Measurements from ENCODE around the gene EIF2B5.
"Not testable (repeated sequence)": the region's sequence is repeated elsewhere in the genome, so short reads cannot be mapped to it uniquely, and the experiment has no call there.

The EIF2B5 gene

DNA sequence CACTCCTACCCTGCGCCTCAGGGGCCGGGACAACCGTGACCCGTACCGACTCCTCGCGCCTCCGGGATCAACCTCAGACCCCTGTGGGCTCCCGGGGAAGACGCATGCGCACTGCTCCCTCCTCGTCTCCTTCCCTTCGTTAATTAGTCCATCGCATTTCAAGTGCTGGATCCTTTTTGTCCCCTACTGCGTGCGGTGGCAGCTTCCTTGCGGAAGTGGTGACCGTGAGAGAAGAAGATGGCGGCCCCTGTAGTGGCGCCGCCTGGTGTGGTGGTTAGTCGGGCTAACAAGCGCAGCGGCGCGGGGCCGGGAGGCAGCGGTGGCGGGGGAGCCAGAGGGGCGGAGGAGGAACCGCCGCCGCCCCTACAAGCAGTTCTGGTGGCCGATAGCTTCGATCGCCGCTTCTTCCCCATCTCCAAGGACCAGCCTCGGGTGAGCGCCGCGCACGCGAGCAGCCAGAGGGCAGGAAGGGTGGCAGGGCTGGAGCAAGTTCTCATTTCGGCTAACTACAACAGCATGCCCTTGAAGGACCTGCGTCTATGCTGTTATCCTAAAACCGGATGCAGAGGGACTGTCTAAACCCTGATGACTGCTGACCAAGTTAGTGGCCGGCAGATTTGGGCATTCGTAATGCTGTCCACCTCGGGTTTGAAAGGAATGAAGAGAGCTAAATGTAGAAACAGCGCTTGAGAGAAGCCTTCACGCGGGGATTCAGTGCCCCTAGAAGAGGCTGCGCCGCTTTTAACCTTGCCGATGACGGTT, at the start of gene EIF2B5:
Gene EIF2B5 (plus strand): TSS at position 210 of the 762 bp plus-strand sequence. CDS start 28 bp downstream, at position 238.
- DNase-seq: peak; percentile 92

DNA sequence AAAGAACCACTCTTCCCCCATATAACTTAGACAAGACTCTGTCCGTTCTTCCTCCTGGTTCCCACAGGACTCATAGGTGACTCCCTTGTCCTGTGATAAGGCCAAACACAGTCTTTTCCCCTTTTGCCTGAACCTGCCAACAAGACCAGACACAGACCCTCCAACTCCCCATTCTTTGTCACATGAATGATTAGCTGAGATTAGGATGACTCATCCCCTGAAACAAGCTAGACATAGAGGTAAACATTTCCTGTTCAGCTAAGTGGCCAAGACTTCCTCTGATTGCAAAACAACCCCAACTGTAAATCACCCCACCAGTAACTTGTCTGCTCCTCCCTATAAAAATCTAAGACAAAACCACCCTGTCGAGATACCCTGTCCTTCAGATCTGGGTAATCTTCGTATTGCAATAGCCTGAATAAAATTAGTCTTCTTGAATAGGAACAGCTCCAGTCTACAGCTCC, 49.7 kb upstream of the EIF2B5 start:
- DNase-seq: no peak

DNA sequence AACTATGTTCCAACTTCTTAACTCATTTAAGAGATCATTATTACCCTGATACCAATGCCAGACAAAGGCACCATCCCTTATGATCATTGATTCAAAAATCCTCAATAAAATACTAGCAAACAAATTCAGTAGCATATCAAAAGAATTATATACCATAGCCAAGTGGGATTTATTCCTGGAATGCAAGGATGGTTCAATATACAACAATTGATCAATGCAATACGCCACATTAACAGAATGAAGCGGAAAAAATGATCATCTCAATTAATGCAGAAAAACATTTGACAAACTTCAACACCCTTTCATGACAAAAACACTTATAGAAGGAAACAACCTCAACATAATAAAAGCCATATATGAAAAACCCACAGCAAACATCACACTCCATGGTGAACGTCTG, 43.0 kb upstream of the EIF2B5 start:
- DNase-seq: no peak

DNA sequence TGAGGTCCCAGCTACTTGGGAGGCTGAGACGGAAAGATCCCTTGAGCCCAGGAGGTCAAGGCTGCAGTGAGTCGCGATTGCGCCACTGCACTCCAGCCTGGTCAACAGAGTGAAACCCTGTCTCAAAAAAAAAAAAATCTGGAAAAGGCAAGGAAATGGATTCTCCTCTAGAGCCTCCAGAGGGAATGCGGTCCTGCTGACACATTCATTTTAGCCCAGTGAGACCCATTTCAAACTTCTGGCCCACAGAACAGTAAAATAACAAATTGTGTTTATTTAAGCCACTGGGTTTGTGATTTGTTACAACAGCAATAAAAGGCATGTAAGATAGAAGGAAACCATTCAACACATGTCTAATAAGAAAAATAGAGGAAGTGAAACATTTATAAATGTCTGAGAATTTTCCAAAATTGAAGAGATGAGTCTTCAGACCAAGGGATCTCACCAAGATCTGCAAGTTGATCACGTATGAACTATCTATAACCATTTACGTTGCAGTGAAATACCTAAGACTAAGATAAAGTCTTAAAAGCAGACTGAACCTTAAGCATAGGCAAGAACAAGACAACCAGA, 38.3 kb upstream of the EIF2B5 start, which contains the start of gene HTR3E:
Gene HTR3E (plus strand): TSS at position 254 of the 573 bp plus-strand sequence. CDS start 466 bp downstream, outside the sequence.
- DNase-seq: no peak

DNA sequence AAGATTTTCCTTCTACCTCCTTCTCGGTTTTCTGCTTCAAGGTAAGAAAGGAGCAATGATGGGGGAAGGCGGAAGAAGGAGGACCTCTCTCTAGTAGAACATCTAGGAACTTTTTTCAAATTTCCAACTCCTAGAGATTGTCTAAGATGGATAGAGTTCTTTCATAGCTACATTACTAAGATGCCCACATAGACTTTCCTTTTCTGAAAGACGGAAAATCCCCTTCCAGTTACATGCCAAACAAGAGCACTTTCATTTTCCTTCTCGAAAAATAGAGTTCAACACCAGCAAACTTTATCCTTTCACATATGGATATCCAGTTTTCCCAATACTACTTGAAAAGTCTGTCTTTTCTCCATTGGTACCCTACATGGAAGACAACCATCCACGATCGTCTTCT, 37.6 kb upstream of the EIF2B5 start:
- DNase-seq: no peak

DNA sequence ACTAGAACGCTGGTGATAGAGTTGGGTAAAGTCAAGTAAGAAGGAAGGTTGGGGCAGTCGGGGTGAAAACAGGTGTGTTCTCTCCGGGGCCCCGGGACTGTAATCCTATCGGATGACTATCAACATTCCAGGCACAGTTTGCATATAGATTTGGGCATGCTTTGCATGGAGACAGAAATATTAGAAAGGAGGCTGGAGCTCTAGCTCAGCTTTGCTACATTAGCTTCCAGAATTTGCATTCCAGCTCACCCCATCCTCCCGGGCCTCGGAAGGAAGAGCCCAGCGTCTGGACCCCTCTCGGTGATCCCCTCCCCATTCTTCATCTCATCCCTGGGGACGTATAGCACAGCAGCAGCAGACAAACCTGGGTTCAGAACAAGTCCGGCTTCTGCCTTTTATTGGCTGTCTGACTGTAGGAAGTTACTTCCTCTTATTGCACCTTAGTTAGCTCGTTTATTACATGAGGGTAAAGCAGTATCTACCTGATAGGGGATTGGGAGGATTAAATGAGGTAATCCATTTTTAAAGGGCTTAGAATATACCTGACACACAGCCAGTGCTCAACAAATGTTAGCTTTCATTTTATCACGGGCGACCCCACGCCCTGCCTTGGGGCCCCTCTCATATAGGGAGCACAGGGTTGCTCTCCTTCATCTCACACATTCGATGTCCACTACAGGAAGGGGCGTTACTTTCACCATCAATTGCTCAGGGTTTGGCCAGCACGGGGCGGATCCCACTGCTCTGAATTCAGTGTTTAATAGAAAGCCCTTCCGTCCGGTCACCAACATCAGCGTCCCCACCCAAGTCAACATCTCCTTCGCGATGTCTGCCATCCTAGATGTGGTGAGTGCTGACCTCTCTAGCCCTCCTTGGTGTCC, 35.1 kb upstream of the EIF2B5 start:
- no peak for DNase-seq

DNA sequence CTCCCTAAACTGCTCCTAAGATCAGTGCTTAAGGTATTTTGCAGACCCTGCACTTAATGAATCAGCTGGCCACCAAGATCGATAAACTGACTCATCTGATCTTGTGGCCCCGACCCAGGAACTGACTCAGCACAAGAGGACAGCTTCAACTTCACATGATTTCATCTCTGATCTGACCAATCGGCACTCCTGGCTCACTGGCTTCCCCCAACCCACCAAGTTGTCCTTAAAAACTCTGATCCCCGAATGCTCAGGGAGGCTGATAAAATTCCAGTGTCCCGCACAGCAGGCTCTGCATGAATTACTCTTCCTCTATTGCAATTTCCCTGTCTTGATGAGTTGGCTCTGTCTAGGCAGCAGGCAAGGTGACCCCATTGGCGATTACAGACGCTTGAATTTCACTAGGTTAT, 24.8 kb upstream of the EIF2B5 start:
- no peak for DNase-seq

DNA sequence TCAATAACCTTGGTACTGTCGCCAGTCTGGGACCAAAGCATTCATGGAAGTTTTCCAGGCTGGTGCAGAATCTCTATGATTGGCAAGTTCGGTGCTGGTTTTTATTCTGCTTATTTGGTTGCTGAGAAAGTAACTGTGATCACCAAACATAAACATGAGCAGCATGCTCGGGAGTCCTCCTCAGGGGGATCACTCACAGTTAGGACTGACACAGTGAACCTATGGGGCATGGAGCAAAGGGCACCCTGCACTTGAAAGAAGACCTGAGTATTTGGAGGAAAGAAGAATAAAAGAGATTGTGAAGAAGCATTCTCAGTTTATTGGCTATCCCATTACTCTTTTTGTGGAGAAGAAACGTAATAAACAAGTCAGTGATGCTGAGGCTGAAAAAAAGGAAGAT, 19.1 kb upstream of the EIF2B5 start:
- DNase-seq: no peak

DNA sequence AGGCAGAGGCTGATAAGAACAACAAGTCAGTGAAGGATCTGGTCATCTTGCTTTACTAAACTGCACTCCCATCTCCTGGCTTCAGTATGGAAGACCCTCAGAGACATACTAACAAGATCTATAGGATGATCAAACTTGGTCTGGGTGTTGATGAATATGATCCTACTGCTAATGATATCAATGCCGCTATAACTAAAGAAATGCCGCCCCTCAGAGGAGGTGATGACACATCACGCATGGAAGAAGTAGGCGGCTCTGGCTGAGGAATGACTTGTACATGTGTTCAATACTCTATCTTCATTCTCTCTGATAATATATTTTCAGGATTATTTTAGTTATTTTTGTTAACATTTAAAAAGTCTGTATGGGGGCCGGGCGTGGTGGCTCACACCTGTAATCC, 17.5 kb upstream of the EIF2B5 start:
- no peak for DNase-seq

DNA sequence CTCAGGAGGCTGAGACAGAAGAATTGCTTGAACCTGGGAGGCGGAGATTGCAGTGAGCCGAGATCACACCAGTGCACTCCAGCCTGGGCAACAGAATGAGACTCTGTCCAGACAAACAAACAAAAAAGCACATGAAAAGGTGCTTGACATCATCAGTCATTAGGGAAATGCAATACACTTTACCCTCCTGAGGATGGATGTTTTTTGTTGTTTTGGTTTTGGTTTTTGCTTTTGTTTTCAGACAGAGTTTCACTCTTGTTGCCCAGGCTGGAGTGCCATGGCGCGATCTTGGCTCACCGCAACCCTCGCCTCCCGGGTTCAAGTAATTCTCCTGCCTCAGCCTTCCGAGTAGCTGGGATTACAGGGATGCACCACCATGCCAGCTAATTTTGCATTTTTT, 14.1 kb upstream of the EIF2B5 start:
- not testable (repeated sequence) for DNase-seq

DNA sequence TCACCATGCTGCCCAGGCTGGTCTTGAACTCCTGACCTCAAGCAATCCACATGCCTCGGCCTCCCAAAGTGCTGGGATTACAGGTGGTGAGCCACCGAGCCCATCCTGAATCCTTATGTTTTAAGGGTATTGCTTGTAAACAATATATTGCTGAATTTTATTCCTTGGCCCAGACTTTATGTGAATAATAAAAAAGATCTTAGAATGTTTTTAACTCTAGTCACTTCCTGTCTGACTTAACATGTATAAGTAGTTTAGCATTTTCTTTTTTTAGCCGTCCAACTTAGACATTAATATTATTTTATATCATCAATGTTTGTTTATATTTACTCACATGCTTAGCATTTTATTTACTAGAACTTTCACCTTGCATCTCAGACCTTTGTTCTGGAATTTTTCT, 9.2 kb upstream of the EIF2B5 start:
- no peak for DNase-seq

DNA sequence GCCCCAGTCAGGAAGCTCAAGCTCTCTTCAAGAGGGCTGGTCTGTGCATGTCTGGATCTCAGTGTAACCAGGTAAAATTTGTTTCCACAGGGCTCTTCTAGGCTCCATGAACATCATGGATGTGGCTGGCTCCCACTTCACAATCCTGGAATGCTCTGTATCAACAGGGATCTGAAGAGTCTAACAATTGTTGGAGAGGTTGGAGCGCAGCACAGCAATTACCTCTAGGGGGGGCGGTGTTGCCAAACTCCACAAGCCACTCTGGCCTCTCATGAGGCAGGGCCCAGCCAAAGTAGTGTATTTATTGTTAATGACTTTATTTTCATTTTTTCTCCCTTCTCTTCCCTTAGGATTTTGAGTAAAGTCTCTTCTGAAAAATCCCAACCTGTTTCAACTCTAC, 6.1 kb upstream of the EIF2B5 start:
- no peak for DNase-seq

DNA sequence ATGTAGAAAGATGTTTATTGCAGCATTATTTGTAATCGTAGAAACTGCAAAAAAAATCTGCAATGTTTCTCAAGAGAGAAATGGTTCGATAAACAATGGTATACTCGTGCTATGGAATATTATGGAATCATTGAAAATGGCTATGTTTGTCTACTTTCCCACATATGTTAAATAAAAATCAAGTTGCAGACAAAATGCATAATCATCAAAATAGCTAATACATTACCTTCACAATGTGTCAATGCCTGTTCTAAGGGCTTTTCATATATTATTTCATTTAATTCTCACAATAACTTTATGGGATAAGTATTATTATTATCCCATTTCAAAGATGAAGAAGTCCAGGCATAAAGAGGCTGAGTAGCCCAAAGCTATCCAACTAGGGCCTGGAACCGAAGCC, 2.2 kb upstream of the EIF2B5 start:
- DNase-seq: no peak

DNA sequence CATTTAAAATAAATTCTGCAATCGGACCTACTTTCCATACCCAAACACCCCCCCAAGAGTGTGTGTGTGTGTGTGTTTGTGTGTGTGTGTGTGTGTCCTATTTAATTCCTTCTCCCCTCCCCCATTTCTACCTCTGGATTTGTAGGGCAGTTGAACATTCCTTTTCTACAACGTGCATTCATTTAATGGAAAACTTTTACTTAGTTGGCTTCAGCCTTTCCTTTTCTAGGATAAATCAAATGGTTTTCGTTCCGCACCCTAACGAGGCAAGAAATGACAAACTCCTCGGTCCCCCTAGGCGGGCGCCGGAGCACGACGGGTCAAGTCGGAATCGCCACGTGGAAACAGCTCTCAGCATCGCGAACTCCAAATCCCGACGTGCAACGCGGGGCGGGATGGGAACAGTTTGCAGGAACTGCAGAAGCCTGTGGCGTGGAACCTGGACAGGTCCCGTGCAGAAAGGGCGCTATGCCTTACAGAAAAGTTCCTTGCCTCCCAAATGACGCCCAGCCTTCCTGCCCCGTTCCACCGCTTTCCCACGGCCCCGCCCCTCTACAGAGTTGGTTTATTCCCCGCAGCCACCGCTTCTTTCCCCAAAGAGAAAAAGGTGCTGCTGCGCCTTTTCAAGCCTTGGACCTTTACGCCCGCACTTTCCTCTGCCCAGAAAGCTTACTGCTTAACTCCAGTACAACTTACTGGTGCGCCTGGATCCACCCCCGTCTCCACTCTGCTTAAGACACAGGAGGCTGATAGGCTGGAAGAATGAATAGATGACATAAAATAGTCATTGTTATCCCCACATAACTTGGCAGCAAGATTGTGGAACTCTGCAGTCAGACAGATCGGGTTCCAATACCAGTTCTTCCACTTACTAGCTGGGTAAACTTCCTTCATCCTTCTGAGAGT, 1.1 kb upstream of the EIF2B5 start:
- DNase-seq: peak; percentile 70

DNA sequence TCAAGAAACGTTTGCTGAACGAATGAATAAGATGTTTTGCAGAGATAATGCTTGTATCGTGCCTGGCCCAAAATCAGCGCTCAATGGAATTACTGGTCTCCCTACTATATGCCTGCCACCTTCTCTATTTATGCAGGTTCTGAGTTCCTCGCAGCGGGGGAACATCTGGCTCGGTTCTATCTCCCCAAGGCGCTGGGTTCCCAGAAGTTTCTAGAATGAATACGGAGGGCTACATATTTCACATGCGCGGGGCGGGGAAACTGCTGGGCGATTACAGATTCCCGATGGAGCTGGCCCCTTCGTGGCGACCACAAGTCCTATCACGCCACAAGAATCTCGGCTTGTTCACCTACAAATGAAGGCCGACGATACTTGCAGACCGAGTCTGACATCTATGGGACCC, 411 bp upstream of the EIF2B5 start:
- DNase-seq: no peak

DNA sequence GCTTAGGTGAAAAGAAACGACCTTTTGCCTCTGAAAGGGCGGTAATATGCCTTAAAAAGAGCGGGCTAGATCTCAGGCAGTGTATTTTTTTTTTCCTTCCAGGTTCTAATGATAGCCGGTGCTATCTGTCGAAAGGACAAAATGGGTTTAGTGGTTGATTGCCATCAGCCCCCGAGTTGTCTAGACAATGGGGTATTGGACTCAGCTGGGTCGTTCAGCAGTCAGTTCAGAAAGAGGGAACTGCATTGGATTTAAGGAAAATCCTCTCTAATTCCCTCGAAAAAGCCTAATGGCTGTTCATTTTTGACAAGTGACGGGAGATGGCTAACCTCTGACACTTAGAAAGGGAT, 728 bp downstream of the EIF2B5 start:
- no peak for DNase-seq

DNA sequence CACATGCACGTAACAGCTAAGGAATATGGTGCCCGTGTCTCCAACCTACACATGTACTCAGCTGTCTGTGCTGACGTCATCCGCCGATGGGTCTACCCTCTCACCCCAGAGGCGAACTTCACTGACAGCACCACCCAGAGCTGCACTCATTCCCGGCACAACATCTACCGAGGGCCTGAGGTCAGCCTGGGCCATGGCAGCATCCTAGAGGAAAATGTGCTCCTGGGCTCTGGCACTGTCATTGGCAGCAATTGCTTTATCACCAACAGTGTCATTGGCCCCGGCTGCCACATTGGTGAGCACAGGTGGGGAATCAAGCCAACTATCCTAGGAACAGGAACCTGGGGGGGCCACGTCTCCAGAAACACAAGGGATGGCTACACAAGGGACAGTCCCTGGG, 5.3 kb downstream of the EIF2B5 start:
- DNase-seq: no peak

DNA sequence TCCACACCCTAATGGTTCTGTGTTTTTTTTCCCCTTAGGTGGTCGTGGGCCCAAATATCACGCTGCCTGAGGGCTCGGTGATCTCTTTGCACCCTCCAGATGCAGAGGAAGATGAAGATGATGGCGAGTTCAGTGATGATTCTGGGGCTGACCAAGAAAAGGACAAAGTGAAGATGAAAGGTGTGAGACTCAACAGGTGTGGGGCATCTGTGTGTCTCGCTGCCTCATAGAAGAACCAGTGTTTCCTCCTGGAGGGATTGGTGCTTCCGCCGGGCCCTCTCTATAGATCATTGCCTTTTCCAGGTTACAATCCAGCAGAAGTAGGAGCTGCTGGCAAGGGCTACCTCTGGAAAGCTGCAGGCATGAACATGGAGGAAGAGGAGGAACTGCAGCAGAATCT, 7.0 kb downstream of the EIF2B5 start:
- no peak for DNase-seq

DNA sequence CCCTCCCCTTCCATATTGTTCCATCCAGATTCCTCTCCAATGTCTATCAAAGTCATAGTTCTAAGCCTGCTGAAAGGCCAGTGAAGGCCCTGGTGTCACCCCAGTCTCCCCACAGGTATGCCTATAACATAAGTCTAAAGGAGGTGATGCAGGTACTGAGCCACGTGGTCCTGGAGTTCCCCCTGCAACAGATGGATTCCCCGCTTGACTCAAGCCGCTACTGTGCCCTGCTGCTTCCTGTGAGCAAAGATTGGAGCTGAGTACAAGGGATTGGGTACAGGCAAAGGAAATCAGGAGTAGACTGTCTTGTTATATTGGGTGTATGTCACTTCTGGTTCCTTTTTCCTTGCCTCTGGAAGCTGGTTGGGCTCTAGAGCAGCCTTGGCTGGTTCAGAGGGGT, 8.2 kb downstream of the EIF2B5 start:
- no peak for DNase-seq

DNA sequence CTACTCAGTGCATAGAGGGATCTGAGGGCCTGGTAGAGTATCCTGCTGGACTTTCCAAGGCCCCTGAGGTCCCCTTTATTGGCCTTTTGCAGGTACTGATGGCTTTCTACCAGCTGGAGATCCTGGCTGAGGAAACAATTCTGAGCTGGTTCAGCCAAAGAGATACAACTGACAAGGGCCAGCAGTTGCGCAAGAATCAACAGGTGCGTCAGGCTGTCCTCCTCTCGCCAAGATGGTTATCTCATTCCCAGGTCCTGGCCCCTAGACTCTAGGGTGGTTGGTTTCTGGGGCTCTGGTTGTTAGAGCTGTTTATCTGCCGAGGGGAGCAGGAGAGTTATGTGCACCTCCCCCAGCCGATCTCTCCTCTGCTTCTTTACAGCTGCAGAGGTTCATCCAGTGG, 9.3 kb downstream of the EIF2B5 start:
- no peak for DNase-seq

DNA sequence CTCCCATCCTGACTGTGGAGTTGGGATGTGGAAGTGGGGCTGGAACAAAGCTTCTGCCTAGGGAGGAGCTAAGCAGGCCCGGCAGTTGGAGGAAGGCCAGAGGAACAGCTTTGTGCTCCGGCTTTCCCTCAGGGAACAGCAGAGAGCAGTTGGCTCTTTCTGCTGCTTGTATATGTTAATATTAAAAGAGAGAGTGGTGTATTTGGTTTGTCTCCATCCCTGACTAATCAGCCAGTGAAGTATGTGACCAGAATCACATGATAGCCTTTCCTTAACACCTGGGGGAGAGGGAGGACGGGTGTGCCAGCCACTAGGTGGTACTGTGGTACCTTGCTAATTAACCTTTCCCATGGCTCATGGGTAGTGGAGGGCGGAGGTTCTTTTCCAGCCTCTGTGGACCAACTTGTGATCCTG, 10.0 kb downstream of the EIF2B5 start:
- peak; percentile 50 for DNase-seq

DNA sequence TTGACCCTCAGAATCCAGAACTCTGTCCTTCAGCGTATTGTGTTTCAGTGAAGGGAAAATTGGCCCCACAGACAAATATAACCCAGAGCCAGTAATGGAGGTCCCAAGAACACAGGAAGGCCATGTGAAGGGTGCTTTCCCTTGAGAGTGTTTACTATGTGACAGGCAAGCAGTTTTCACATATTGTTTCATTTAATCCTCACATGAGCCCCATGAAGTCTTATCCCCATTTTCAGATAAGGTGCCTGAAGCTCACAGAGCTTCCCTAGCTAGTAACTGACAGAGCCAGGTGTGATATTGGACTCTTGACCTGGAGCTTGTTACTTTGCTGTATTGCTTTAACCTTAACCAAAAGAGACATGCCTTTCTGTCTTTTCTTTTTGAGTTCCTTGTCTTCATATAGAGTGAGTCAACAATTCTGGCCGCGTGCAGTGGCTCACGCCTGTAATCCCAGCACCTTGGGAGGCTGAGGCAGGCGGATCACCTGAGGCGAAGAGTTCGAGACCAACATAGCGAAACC, 10.7 kb downstream of the EIF2B5 start:
- no peak for DNase-seq
